Activated CD8-positive, alpha-beta memory T cell treated with anti-CD3 and anti-CD28 coated beads for 24 hours (primary cell): Measurements from ENCODE around the gene IFNA6.
"Not testable (repeated sequence)": the region's sequence is repeated elsewhere in the genome, so short reads cannot be mapped to it uniquely, and the experiment has no call there.

Experiments
- DNase-seq: peaks from one replicate; pipeline ENCODE4 v3.0.0-alpha.2; 2020

Gene IFNA6

DNA sequence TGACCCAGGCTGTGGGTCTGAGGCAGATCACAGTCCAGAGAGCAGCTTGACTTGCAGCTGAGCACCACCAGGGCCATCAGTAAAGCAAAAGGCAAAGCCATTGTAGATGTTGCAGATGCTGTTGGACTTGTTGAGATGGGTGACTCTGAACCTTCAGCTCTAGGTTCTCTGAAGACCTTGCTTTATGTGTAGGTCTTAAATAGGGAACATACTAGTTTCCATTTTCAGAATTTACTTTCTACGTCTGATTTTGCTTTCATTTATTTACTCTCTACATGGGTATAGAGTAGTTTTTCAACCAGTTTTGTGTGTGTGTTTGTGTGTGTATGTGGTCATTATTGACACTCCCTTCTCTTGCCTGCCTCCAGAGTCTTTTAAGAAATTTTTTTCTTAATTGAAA, at the start of gene IFNA6:
IFNA6 (minus strand) TSS at position 101 of the 400 bp plus-strand sequence; CDS start at position 101, 0 bp downstream.
- no peak for DNase-seq

DNA sequence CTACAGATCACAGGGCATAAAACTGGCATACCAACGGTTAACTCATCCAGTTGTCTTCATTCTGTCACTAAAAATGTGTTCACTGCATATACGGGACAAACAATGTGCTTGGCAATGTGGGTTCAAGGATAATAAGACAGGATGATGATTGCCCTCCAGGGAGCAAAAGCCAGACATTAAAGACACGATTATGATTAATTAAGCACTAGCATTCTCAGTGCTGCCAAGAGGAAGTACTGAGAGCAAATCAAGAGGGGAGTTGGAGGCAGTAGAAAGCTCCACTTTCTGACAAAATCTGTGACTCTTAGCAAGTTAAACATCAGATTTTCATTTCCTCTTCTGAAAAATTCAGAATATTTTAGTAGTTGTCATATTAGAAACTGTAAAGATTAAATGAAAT, 49.3 kb upstream of the IFNA6 start:
- no peak for DNase-seq

DNA sequence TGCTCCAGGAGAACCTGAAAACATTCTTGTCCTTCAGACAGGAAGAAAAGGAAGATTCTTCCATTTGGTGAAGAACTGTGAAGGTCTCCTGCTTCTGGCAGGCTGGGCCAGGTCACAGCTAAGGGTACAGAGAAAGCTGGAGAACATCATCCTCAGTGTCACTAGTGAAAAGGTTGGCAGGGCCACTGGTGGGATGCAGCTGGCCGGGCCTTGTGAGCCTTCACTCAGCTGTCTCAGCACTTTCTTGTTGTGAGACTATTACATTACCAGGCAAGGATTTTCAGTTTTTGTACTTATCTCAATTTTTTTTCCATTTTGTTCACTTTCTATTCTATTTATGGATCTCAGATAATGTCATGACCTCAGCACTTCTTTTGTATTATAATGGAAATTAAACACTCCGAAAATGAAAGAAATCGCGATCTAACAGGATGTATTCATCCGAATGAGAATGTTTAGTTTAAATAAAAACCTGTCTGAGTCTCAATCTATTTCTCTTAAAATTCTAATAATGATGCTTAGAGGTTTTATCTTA, 48.3 kb upstream of the IFNA6 start:
- no peak for DNase-seq

DNA sequence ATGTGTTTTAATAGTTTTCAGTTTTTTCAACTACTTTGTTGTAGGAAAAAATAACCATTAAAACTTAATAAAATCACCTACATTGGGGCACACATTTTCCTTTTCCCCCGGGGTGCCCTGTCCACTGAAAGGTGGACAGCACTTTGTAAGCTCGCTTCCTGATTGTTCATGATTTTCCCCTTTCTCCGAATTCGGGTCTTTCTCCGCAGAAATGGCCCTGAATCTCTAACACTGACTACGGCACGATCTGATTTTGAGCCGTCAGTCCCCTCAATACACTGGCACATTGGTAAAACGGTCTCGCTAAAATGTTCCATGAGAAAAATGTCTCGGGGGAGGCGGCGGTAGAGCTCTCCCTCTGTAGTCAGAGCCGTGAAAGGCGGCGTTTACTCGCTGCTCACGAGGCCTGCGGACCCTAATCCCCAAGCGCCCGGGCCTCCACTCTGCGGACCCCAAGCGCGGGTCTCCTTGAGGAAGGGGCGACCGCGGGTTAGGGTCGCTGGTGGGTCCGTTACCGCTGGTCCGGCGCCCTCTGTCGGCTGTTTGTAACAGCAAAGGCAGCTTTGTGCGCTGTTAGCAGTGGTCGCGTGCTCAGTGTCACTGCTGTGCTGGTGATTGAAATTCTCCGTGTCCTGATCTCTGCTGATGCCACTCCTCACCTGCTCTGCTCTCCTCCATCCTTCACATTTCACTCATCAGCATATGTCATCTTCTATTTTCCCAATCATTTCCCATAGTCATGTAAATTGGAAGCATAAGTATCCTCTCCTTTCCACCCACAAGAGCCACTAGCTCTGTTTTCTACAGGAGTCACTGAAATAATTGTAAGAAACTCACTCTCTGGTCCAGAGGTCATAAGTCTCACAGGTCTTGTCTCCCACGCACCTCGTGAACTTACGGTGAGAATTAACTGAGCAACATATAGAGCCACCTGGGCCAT, 45.4 kb upstream of the IFNA6 start:
- peak; percentile 87 for DNase-seq

DNA sequence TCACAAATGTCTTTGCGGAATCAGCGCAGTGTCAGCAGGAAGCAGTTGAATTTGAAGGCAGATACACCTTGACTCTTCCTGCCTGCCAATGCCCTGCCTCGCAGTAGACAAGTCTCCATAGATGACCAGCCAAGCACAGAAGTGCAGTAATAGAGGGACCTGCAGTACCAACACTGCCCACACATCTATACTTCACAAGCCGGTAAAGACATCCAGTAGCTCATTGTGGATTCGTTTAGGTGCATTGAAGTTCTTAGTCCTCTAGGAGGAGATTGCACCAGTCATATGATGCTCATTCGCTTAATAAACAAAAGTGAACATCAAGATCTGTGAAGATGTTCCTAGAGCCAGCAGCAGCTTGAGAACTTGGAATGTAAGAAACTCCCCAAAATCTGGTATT, 41.6 kb upstream of the IFNA6 start:
- no peak for DNase-seq

DNA sequence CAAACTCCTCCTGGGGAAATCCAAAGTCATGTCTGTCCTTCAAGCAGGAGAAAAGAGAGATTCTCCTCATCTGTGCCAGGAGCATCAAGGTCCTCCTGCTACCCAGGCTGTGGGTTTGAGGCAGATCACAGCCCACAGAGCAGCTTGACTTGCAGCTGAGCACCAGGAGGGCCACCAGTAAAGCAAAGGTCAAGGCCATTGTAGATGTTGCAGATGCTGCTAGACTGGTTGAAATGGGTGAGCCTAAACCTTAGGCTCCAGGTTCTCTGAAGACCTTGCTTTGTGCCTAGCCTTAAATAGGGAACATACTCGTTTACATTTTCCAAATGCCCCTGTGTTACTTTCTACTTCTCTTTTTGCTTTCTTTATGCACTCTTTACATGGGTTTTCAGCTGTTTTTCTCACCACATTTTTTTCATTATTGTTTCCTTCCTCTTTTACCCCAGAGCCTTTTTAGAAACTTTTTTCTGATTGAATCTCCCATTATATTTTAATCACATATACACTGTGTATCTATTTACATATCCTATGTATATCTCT, 34.5 kb upstream of the IFNA6 start, which contains the start of gene IFNA2:
IFNA2 (minus strand) TSS at position 268 of the 540 bp plus-strand sequence; CDS start at position 199, 69 bp downstream.
- DNase-seq, result no peak

DNA sequence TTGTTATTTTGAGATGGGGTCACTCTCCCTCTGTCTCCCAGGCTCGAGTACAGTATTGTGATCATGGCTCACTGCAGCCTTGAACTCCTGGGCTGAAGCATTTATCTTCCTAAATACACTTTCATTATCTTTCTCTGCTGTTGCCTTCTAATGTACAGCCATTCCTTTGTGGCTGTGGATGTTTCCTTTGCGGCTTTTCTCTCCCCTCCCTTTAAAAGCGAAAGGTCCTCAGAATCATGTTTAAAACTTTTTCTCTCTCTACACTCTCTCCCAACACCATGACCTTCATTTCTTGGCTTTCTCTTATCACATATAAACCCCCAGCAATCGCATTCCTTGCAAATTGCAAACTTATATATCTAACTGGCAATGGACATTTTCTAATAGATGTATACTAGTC, 32.9 kb upstream of the IFNA6 start:
- DNase-seq, result no peak

DNA sequence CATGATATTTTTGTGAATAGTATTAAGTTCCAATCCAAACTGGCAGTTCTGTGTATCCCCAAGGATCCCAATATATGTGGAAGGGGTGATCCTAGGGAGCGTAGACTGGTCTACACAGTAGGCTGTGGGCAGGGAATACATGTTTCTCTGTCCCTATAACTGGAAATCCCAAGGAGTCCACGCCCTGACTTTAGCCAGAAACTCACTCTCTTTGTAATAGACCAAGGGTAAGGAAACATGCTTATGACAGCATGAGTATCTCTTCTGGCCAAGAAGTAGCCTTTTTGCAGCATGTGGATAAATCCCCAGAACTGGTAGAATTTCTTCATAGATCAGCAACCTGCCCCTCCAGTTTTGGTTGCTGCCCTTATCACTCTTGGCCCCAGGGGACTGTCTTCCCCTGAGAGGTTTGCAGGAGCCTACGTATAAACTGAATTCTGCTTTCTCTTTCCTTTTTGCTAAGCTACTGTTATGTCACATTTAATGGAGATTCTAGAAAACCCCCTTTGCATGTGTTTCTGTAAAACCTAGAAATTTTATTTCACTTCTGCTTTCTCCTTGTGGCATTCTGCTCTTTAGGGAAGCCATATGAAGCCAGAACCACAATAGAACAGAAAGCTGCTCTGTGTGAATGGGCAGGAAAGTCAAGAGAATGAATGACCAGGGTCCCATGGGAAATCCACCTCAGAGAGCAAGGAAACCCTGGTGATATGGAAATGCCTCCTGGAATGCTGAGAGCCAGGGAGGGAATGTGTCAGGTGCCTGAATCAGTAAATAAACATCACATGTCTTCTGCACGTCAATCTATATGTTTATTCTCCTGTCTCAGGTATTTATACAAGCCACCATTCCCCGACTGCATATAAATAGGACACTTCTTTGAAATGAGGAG, 31.0 kb upstream of the IFNA6 start:
- DNase-seq, result no peak

DNA sequence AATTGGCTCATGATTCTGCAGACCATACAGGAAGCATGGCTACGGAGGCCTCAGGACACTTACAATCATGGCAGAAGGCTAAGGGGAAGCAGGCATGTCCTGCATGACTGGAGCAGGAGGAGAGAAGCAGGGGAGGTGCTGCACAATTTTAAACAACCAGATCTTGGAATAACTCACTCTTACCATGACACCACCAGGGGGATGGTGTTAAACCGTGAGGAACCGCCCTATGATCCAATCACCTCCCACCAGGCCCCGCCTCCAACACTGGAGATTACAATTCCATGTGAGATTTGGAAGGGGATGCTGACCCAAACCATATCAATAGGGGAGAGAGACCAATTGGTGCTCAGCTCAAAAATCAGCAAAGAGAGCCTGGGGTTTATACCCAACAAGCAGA, 20.8 kb upstream of the IFNA6 start:
- DNase-seq, result not testable (repeated sequence)

DNA sequence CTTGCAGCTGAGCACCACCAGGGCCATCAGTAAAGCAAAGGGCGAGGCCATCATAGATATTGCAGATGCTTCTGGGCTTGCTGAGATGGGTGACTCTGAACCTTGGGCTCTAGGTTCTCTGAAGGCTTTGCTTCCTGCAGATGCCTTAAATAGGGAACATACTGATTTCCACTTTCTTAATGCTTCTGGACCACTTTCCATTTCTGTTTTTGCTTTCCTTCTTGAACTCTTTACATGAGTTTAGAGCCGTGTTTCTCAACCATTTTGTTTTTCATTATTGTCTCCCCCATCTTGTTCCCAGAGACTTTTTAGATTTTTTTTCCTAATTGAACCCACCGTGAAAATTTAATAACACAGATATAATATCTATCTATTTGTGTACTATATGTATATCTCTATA, 17.3 kb upstream of the IFNA6 start, which contains the start of gene IFNA13:
IFNA13 (minus strand) TSS at position 101 of the 400 bp plus-strand sequence; CDS start at position 54, 47 bp downstream.
- DNase-seq, result no peak

DNA sequence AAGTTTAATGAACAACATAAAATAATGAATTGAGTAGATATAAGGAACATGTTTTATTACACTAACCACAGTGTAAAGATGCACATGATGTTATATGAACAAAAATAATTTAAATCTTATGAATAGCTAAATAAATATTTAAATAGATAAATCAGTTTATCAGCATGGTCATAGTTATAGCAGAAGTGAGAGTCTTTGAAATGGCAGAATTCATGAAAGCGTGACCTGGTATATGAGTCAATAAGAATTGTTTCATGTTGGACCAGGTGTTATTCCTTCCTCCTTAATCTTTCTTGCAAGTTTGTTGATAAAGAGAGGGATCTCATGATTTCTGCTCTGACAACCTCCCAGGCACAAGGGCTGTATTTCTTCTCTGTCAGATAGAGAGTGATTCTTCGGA, 16.5 kb upstream of the IFNA6 start:
- not testable (repeated sequence) for DNase-seq

DNA sequence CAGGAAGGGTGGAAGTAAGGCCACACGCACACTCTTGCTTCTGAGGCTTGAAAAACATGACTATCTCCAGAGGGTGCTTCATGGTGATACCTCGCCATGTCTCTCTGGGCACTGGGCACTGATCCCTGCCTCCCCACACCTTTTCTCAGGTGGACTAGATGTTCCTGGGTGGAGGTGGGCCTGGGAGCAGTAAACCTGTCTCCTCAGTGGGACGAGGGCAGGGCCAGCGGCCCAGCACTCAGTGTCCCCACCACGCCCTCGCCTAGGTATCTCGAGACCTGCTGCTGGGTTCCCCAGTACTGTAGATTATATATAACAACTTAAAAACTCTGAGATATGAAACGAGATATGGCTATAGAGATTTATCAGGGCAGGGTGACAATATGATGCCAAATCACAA, 11.6 kb upstream of the IFNA6 start:
- no peak for DNase-seq

DNA sequence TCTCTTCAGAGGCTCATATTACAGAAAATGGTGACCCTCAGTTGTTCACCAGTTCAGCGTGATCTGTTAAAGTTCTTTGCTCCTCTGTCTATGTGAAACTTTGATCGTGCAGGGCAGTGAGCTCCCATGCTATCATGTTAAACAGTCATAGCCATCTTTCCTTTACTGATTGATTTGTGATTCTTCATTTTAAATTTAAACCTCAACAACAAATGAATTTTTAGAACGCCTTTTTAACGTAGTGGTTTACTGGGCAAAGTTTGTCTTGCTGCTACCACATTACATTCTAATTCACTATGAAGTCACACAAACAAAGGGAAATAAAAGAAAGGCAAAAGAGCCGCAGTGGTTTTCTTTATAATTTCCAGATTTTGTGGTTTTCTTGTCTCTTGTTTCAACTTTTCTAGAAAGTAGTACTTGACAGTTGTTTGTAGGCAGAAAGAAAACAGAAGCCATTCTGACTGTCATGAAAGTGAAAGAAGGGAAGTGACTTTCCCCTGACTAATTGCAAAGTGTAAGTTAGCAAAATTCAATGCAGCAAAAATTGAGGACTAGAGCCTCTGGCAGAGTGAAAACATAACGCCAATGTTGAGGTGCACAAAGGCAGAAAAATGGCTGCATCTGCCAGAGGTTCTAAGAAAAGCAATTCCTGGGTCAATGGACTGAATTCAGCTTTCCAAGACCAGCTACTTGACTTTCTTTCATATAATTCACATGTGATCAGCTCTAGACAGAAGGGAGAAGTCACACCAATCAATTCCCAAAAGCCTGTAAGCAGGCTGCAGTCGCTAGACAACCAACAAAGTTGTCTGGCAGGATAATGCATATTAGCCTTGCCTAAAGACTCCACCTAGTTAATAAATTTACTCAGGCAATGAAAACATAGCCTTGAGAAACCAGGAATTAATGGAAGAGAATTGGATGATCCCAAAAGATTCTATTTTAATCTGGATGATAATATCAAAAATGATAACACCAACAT, 7.1 kb upstream of the IFNA6 start:
- peak; percentile 61 for DNase-seq

DNA sequence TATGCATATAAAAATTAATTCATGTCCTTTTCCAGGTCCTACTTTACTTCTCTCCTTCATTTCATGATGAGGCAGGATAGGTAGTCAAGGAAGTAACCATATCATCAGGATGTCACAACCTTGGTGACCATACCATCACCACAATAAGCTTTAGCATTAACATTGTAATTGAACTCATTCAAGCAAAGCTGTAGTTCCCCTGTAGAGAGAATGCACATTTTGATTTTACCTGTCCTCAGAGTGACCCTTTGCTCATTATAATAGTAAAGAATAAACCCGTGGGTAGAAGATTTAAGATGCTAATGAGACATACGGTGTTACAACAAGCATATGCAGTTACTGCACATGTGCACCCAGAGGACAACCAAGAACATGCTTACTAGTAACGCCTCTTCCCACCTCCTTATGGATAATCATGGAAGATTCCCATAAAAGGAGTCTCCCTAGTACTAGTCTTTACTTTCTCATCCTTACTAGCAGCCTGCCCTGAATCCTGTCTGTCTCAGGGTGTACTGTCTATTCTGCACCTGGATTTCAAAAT, 2.2 kb downstream of the IFNA6 start:
- DNase-seq, result no peak

DNA sequence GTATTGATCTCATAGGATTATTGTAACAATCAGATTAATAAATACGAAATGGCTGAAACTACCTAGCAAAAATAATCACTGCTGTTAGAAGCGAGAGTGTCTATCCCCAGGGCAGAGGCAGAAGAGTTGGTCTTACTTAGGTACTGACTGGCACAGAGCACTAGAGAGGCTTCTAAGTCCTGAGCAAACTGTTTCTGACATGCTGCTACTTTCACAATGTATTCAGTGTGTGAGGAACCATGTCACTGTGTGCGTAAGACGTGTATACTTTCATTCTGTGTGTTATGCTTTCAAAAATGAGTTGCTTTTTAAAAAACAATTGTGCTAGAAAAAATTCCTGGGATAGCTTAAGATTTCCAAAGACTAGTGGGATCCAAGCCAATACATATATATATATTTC, 10.0 kb downstream of the IFNA6 start:
- no peak for DNase-seq

DNA sequence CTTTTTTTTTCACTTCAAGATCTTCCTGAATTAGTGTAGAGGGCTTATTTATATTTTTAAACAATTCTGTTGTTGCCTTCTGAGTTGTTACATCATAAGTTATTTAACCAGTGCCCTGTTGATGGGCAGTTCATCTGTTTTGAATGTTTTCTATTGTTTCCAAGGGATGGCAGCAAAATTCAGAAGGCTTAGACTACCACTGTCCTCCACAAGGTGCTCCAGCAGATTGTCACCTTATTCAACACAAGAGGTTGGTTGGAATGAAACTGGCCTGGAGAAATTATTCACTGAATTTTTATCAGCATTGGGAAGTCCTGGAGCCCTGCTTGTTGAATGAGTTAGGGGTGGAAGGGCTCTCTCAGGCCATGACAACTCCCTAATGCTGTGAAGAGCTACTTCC, 14.2 kb downstream of the IFNA6 start:
- no peak for DNase-seq

DNA sequence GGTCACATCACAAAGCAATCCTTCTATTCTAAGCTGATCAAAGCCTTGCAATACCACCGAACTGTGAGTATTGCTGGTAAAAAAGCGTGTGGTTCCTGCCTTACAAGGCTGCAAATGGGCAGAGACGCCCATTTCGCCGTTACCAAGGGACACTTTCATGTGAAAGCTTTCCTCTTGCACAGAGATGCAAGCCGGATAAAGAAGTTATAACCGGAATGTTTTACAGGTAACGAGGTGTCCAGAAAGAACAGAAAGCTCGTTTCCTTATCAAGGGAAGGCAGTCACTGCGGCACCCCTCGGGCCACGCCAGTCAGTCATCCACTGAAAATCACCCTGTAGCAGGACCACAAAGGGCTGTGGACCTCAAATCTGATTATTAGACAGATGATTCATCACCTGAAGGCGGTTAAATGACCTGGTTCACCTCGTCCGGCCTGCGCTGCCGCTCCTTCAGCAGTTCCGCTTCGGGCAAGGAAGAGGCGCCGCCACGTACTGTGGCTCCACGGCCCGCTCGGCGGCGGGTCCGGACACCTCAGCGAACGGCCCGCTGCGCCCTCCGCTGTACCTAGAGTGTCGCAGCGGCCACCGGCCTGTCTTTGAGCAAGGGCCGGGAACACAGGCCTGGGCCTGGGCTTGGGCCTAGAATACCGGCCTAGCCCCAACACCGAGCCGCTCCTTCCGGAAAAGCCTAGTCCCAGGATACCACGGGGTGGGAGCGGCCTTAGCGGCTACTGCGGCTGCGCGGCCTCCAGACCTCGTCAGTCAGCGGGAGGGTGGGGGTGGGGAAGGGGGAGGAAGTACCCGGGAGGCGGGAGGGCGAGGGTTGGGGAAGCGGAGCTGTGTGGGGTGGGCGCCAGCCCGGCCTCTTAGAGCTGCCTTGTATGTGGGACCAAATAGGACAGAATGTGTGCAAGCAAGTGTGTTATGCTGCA, 15.7 kb downstream of the IFNA6 start, which contains the start of gene KLHL9:
KLHL9 (minus strand) TSS at position 704 of the 932 bp plus-strand sequence; CDS start at position 159, 545 bp downstream.
- peak; percentile 93 for DNase-seq

DNA sequence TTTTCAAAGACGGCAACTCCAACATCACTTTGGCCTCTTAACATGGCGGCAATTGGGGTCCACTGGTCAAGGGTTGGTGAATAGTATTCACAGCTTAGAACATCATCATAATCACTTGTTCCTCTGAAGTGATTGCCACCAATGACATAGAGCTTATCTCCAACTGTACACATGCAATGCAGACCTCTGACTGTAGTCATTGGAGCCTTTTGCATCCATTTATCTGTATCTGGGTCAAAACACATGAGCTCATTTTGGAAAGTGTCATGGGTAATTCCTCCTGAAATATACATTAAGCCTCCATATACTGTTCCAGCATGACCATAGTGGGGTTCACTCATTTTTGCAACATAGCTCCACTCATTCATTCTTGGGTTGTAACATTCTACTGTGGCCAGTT, 17.5 kb downstream of the IFNA6 start:
- DNase-seq, result no peak

DNA sequence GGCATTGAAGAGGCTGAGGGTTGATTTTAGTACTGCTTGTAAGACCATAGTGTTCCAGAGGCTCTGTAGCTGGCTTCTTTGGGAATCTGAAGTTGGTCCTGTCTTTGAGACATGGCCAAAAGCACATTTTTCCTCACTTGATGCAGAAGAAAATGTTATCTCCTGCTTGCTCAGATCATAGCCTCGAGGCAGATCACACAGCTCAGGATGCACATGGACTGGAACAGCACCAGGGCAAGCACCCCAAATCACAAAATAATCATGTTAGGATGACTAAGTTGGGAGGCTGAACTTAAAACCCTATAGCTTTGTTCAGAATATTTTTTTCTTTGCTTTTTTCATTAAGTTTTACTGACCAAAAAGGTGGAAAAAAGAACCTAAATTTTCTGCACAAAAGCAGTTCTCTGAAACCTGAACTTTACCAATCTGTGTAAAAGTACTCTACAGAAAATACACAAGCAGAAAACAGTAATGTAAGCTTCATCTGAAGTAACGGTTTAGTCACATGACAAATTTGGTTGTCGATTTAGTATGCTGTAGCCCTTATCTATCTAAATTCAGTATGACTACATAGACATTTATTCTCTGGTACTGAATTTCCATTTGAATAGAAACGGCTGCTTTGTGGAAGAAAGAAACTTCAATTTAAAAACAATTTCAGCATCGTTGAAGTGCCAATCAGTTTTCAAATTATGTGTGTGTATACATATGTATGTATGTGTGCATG, 18.8 kb downstream of the IFNA6 start:
- DNase-seq, result no peak
